Osteoblast (primary cell): Measurements from ENCODE around the gene SAPCD2. TPM values are rescaled to one million over a fixed set of nuclear protein-coding genes. Genes with fewer than 3 reads are reported as not detected.

Source experiments
- DNase-seq: peaks from one replicate; pipeline ENCODE4 v3.0.0; 2011; ENCODE audit warnings: low spot score, mixed read lengths; ENCODE audit not compliant: insufficient read length; ENCODE audit errors: missing footprints
- H2AFZ ChIP-seq: 2 replicates; pipeline ENCODE4 v1.6.0; 2011; ENCODE audit warnings: mild to moderate bottlenecking, low read length
- H3K27ac ChIP-seq: 2 replicates; pipeline ENCODE4 v1.5.1; 2011; ENCODE audit warnings: mild to moderate bottlenecking, low read depth, low read length, moderate library complexity
- H3K27me3 ChIP-seq: 2 replicates; pipeline ENCODE4 v1.6.0; 2012; ENCODE audit warnings: mild to moderate bottlenecking, control low read depth, inconsistent platforms, low read length, moderate library complexity; ENCODE audit not compliant: insufficient read depth
- H3K36me3 ChIP-seq: 2 replicates; pipeline ENCODE4 v1.5.1; 2011; ENCODE audit warnings: mild to moderate bottlenecking, low read length, control low read depth, moderate library complexity; ENCODE audit not compliant: insufficient read depth
- H3K4me1 ChIP-seq: 2 replicates; pipeline ENCODE4 v1.5.1; 2011; ENCODE audit warnings: mild to moderate bottlenecking, low read length, control low read depth, moderate library complexity; ENCODE audit not compliant: insufficient read depth
- H3K4me2 ChIP-seq: 2 replicates; pipeline ENCODE4 v1.6.0; 2011; ENCODE audit warnings: mild to moderate bottlenecking, low read length; ENCODE audit not compliant: insufficient read depth
- H3K4me3 ChIP-seq: fragments of 200-600 bp; sonication (generic); 3 replicates; pipeline ENCODE4 v1.5.1; 2012; ENCODE audit warnings: mild to moderate bottlenecking, low read length, inconsistent platforms; ENCODE audit not compliant: insufficient read depth
- H3K79me2 ChIP-seq: 2 replicates; pipeline ENCODE4 v1.6.0; 2012; ENCODE audit warnings: mild to moderate bottlenecking, low read length, control low read depth, inconsistent platforms; ENCODE audit not compliant: insufficient read depth
- H3K9me3 ChIP-seq: 2 replicates; pipeline ENCODE4 v1.5.1; 2011; ENCODE audit warnings: low read depth, low read length, control low read depth
- H4K20me1 ChIP-seq: 2 replicates; pipeline ENCODE4 v1.6.0; 2012; ENCODE audit warnings: mild to moderate bottlenecking, low read length, control low read depth; ENCODE audit not compliant: insufficient read depth
- total RNA-seq: library from RNA; depleted of rRNA; stranded (reverse); fragments of >200 nt; gene quantifications from 2 replicates; pipeline ENCODE4 v1.2.3, GENCODE V29; 2012
- TF ChIP-seq, protein P1 (sequence below): IDR thresholded peaks from 2 replicates; pipeline ENCODE4 v1.5.1; 2011; ENCODE audit warnings: mild to moderate bottlenecking, low read depth, low read length, moderate library complexity; ENCODE audit errors: extremely low read depth

Gene SAPCD2
- total RNA-seq, 1 donor, result 1.1 TPM

DNA sequence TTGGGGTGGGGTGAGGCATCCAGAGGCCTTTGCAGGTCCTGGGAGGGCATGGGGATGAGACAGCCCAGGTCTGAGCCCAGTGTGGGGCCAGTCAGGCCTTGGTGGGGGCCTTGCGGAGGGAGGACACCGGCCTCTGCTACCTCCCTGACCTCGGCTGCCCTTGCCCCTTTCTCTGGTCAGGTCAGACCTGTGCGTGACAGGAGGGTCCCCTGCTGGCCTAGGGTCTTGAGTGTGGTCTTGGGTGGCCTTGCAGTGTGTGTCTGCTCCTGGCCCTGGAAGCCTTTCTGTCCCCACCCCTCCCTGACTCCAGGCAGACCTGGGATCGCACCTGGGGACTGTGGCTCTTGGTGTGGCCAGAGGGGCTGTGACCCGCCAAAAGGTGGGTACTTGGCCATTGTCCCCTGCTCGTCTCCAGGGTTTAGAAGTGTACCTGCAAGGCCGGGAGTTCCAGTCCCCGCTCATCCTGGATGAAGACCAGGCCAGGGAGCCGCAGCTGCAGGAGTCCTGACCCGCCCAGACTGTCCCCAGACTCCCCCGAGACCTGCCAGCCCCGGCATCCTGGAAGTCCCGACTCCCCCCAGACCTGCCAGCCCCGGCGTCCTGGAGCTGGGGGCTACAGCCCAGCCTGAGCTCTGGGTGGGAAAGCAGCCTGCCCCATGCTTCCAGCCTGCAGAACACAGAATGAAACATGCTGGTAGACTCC is 12.0 kb upstream of the SAPCD2 start:
- no peaks in the 10 kb centered on the region for H3K9me3 ChIP-seq
- H3K4me3 ChIP-seq, result no peak overlapping the region
- DNase-seq, result peak; percentile 55
- H3K79me2 ChIP-seq, result peaks cover 45% of the 10 kb centered on the region
- H3K27me3 ChIP-seq, result no peaks in the 10 kb centered on the region
- TF ChIP-seq, protein P1, sequence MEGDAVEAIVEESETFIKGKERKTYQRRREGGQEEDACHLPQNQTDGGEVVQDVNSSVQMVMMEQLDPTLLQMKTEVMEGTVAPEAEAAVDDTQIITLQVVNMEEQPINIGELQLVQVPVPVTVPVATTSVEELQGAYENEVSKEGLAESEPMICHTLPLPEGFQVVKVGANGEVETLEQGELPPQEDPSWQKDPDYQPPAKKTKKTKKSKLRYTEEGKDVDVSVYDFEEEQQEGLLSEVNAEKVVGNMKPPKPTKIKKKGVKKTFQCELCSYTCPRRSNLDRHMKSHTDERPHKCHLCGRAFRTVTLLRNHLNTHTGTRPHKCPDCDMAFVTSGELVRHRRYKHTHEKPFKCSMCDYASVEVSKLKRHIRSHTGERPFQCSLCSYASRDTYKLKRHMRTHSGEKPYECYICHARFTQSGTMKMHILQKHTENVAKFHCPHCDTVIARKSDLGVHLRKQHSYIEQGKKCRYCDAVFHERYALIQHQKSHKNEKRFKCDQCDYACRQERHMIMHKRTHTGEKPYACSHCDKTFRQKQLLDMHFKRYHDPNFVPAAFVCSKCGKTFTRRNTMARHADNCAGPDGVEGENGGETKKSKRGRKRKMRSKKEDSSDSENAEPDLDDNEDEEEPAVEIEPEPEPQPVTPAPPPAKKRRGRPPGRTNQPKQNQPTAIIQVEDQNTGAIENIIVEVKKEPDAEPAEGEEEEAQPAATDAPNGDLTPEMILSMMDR, result no peak
- H2AFZ ChIP-seq, result no peak overlapping the region
- H4K20me1 ChIP-seq, result peaks cover 6% of the 10 kb centered on the region
- peaks cover 23% of the 10 kb centered on the region for H3K36me3 ChIP-seq
- no peak overlapping the region for H3K4me2 ChIP-seq
- H3K4me1 ChIP-seq, result peaks cover 37% of the 10 kb centered on the region
- H3K27ac ChIP-seq, result peak overlapping the region; percentile 74

DNA sequence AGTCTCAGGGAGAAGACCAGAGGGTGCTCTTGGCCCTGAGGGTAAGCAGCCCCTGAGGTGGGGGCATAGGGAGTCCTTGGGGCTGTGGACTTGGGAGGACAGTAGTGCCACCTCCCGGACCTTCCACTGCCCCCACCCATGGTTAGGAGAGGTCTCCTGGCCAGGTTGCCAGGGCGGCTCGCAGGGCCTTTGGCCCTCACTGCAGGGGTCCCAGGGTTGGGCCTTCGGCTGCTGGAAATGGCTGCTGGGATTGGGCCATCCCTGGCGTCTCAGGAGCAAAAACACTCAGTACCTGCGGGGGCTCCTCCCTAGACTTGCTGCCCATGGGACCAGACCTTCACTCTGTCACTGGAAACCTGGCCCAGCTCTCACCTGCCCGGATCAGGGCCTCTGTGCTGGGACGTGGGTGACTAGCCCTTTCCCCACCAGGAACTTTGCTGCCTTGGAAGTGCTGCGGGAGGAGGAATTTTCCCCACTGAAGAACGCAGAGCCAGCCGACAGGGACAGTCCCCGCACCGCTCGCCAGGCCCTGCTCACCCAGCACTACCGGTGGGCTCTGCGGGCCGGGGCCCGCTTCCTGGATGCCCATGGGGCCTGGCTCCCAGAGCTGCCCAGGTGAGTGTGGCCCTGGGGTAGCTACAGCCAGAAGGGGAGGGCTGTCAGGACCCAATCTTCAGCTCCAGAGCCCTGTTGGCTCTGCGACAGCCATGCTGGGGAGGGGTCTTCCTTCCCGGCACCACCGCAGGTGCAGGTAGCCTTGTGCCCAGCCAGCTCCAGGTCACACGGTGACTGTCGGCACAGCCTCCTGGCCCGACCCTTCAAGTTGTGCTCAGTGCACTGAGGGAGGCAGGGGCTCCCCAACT is 10.1 kb upstream of the SAPCD2 start:
- no peak overlapping the region for H3K27ac ChIP-seq
- peaks cover 29% of the 10 kb centered on the region for H3K4me1 ChIP-seq
- no peaks in the 10 kb centered on the region for H3K9me3 ChIP-seq
- H3K27me3 ChIP-seq, result no peaks in the 10 kb centered on the region
- peaks cover 6% of the 10 kb centered on the region for H4K20me1 ChIP-seq
- peaks cover 23% of the 10 kb centered on the region for H3K36me3 ChIP-seq
- H3K4me2 ChIP-seq, result no peak overlapping the region
- DNase-seq, result peak; percentile 42
- TF ChIP-seq, protein P1, result no peak
- H2AFZ ChIP-seq, result no peak overlapping the region
- no peak overlapping the region for H3K4me3 ChIP-seq
- H3K79me2 ChIP-seq, result peaks cover 42% of the 10 kb centered on the region

DNA sequence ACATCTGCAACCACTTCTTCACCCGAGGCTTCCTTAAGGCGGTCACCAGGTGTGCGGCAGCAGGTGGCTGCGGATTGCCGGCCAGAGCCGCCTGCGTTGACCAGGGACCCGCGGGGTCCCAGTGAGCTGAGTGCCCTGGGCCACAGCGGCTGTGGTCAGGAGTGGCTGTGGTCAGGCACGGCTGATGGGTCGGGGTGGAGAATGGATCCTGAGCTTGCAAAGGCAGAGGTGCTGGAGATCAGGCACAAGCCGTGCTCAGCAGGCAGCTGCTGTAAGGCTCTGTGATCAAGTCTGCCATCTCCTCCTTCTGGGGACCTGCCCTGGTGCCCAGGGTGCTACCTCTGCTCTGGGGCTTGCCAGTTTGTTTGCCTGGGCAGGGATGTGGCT is 9.0 kb upstream of the SAPCD2 start:
- Histone ChIP-seq H3K79me2 (peaks cover 42% of the 10 kb centered on the region), H4K20me1 (peaks cover 6% of the 10 kb centered on the region), H3K9me3 (no peaks in the 10 kb centered on the region), H3K27me3 (no peaks in the 10 kb centered on the region), H3K4me1 (peaks cover 20% of the 10 kb centered on the region), H3K4me2 (no peak overlapping the region), H2AFZ (no peak overlapping the region), H3K27ac (no peak overlapping the region), H3K36me3 (peaks cover 23% of the 10 kb centered on the region), H3K4me3 (no peak overlapping the region)
- TF ChIP-seq, protein P1, result no peak
- DNase-seq, result peak; percentile 67
